ENCODE measurements around the gene EPS8L2.
A peak's percentile ranks its signal among the peaks of the same experiment; 100 is the strongest.

Gene EPS8L2

DNA sequence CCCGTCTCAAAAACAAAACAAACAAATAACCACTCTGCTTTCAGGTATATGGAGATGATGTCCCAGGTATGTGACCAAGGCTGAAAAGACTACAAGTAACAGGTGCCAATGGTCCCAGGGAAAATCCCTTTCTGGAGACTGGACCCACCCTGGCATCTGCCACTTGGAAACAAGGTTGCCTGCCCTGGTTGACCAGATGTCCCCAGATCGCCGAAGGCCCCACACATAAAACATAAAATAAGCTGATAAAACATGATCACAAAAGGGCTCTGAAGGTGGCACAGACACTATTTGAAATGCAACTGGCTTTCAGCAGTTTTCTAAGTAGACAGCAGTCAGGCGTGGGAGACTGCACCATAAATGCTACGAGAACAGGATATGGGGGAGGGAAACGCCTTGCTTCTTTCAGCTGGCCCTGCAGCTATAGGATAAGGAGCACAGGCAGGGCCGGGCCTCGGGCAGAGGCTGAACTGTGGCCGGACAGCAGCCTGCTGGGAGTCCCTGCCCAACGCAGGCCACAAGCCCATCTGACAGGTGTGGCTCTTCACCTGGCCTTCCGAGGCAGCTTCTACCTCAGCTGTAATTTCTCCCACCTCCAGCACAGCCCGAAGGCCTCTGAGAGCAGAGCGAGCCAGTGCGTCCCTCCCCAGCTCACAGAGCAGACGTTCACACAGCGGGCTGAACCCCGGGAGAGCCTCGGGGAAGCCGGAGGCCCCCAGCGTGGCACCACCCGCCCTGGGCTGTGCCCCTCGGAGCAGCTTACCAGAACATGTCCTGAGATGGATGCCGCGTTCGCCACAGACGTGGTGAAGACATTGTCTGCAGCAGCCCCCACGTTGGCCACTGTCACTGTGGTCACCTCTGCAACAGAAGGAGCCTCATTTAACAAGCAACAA lies 15.0 kb upstream of the EPS8L2 start:
- no peak for DNase-seq

DNA sequence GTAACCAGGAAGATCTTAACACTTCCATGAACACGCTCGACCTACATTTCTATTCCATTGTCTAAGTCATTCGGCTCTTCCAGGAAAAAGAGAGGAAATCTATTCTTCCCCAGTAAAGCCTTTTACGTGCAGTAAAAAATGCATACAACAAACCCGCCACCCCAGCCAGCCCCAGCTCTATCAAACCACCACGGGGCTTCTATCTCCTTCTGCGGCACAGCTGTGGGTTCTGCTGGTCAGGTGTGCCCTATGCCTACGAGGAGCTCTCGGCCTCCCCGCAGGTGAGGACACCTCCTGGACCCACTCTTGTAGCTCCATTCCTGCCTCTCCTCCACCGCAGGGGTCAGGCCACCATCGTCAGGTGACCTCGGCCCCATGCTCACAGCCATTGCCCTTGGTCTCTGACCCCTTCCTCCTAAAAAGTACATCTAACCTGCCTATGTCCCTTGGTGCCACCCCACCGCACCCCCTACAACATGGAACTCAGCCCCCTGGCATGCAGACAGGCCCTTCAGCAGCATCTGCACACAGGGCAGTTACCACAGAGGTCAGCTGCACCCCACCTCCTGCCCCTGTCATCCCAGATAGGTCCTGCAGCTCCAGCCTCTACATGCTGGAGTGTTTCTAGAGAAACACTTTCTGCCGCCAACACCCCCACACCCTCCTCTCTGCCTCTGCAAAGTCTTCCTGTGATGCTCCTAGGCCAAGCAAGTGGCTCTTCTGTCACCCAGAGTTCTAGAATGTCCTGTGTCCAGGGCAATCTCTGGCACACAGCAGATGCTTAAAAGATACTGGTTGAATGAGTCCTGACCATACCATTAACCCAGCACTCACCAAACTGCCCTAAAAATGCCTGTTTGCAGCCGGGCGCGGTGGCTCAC lies 14.1 kb upstream of the EPS8L2 start:
- DNase-seq = no peak

DNA sequence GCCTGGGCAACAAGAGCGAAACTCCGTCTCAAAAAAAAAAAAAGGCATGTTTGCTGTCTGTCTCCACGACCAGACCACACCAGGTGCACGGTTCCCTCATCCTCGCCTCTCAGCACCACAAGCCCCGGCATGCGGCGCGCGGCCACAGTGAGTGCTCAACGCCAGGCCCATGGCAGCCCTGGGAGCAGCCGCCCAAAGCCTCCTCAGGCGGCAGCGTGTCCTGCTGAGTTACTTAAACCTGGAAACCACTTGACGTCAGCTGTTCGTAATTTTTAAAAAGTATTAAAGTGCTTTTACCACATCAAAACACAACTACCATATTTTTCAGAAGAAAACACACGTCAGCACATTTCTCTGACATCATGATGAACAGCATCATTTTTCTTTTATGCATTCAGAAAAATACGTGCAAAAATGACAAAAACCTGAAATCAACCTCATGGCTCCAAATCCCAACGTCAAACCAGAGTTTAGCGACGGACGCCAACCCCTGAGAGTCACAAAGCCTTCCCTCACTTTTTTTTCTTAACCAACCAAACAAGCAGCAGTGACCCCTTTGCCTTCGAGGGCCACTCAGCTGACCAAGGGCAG lies 13.1 kb upstream of the EPS8L2 start:
- DNase-seq = peak; percentile 83

DNA sequence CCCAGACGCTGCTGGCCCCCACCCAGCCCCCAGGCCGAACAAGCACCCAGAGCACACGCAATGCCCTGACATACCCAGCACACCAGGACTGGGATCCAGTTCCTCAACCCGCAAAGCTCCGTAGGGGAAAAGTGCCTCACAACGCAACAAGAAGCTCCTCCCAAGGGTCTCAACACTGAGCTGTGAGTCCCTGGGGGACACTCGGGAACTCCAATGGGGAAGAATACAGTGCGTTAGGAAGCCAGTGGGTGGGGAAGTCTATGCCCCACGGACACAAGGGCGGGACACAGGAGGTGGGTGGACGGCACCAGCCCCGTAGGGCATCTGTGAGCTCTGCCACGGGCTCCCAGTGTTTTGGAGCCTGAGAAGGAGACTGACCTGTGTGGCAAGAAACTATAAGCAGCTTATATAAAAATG lies 12.6 kb upstream of the EPS8L2 start:
- DNase-seq = no peak

DNA sequence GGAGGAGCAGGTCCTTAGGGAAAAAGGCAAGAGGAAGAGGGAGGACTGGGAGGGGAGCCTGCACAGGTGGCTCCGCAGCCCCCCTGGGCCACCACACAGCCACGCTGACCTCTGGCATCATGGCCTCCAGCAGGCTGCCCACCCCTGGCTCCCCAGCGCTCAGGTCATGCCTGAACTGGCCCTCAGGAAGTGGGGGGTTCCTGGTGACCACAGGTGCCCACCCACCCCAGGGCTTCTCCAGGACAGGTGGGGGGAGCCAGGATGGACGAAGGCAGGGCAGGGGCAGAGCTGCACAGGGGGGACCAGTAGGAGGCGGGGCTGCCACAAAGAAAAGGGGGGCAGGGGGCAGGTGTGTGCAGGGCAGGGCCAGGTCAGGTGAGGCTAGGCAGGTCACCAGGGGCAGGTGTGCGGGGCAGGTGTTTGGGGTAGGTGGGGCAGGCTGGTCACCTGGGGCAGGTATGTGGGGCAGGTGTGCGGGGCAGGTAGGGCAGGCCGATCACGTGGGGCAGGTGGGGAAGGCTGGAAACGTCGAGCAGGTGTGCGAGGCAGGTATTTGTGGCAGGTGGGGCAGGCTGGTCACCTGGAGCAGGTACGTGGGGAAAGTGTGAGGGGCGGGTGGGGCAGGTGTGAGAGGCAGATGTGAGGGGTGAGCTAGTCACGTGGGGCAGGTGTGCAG lies 12.0 kb upstream of the EPS8L2 start:
- no peak for DNase-seq

DNA sequence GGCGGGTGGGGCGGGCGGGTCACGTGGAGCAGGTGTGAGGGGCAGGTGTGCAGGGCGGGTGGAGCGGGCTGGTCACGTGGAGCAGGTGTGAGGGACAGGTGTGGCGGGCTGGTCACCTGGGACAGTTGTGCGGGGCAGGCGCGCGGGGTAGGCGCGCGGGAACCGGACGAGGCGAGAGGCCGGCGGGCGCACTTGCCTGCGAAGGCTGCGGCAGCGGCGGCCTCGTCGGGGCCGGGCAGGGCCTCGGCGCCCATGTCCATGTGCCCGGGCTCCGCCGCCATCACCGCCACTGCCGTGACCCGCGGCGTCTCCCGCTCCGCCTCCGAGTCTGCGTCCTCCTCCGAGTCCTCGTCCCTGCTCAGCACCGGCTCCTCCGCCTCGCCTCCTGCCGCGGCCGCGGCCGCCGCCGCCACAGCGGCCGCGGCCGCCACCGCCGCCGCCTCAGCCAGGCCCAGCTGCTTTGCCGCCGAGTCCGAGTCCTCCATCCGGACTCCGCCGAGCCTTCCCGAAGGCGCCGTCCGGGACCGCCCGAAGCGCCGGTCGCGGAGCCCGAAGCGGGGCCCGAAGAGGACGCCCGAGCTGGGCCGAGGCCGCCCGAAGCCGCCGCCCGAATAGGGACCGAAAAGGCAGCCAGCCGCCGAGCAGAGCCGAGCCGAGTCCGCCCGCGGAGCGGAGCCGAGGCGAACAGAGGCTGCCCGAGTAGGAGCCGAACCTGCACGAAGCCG lies 11.3 kb upstream of the EPS8L2 start, which contains the start of gene DEAF1:
DEAF1 (minus strand) TSS at position 660 of the 725 bp plus-strand sequence; CDS start at position 485, 175 bp downstream.
- peak; percentile 98 for DNase-seq

DNA sequence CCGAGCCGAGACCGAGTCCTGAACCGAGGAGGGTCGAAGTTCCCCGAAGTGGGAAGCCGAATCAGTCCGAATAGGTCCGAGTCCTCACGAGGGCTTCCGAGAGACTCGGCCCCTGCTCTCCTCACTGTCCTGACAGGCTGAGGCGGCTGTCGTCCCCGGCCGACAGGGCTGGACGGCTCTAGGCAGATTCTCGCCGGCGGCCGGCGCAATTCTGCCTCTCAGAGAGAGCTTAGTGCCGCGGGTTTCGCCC lies 10.8 kb upstream of the EPS8L2 start:
- DNase-seq = no peak

DNA sequence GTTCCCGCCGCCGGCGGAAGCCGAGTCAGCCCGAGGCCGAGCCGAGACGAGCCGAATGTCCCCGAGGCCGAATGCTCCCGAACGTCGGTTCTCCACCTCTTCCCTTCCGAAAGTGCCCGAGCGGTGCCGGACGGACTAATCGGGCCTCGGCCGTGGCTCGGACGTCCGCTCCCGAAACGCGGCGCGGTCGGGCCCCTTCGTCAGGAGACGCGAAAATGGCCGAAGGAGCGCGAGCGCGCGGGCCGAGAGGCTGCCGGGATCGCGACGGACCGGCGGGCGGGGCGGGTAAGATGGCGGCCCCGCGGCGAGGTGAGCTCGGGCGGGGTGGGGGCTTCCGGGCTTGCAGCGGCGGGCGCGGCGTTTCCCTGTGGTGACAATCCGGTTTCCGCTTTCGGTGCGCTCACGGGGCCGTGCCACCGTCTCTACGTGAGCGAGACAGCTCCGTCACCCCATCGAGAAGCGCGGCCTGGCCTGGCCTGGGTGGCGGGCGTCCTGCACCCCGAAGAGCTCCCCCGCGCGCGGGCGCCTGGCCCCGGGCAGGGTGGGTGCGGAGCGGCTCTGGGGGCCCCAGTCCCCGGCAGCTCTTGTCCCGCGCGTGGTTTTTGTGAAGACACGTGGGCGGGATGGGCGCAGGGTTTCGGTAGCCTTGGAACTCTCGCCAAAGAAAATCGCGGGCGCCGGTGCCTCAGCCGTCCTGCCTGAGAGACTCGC lies 10.3 kb upstream of the EPS8L2 start, which contains the start of gene TMEM80:
TMEM80 (plus strand) TSS at position 279 of the 711 bp plus-strand sequence; CDS start at position 291, 12 bp downstream.
- peak; percentile 98 for DNase-seq

DNA sequence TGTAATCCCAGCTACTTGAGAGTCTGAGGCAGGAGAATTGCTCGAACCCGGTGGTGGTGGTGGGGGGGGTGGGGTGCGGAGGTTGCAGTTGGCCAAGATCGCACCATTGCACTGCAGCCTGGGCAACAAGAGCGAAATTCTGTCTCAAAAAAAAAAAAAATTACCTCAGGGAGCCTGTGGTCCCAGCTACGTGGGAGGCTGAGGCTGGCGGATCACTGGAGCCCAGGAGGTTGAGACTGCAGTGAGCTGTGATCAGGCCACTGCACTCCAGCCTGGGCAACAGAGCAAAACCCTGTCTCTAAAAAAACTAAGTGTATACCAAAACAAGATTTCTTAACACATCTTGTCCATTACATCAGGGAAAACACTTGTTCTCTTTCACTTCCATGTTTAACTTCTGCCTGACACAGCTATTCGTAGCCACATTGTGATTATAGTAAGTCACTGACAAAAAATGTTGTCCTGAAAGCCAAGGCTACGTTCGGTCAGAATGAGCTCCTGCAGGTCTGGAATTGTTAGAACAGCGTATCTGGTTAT lies 9.0 kb upstream of the EPS8L2 start:
- peak; percentile 25 for DNase-seq

DNA sequence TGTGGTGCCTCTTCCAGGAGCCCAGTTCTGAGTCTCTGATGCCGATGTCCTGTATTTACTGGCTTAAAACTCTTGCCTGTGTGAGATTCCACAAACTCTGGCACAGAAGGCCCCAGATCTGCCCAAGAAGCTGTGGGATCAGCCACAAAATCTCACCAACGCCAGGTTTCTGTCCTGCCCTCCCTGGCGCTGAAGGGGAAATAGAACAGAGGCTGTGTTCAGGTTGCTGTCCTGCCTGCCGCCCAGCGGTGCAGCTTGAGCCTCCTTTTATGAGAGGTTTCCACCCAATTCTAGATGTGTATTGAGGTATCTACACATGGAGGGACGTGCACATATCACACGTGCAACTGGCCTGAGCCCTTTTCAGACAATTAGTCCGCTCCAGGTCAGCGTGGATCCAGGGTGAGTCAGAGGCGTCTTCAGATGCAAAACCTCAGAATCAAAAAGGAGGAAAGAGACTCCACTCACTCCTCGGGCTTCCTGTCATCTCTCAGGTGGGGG lies 8.2 kb upstream of the EPS8L2 start:
- no peak for DNase-seq

DNA sequence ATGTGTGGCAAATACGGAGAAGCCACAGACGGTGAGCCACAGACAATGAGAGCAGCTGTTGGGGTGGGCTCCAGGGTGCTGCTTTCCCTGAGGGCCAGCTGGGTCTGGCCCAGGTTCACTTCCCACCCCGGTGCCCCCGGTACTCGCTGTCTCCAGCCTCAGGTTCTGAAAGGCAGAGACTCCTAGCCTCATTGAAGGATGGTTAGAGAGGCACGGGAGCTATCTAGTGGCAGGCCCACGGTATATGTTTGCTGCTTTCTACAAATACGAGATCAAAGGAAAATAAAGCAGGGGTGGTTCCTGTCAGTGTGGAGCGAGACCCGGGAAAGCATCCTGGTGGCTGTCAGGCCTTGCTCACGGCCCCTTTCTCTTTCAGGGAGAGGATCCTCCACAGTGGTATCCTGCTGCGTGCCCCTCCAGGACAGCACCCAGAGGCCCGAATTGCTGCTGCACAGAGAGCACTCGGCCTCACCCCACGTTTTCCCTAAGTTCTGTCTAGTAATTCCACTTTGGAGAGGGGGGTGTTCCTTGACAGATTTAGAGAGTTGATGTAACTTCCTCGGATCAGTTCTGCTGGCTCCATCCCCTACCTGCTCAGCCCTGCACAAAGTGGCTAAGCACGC lies 7.4 kb upstream of the EPS8L2 start:
- no peak for DNase-seq

DNA sequence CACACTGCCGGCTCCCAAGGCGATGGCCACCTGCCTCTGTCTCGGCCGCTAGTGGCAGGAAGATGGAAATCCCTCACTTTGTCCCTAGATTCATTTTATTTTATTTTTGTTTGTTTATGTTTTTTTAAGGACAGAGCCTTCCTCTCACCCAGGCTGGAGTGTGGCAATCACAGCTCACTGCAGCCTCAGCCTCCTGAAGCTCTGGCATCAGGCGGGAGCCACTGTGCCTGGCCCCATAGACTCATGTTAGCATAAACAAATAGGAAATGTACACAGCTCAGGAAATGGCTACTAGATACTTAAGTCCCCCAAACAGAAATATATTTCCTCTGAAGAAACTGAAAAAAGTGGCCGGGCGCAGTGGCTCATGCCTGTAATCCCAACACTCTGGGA lies 6.9 kb upstream of the EPS8L2 start:
- no peak for DNase-seq

DNA sequence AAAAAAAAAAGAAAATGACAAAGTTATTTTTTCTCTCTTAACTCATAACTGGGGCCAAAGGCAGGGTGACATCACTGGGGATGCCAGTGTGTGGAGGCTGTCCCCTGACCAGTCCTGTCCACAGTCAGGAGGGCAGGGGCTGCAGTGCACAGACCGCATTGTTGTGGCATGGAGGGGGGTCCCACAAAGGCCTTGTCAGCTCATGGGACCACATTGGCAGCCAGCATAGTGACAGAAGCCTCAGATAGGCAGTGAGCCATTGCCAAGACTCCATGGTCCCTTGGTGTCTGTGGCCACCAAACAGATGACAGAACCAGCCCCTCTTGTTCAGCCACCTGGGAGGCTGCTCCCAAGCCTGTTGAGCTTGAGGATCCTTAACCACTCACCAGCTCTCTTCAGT lies 6.3 kb upstream of the EPS8L2 start:
- no peak for DNase-seq

DNA sequence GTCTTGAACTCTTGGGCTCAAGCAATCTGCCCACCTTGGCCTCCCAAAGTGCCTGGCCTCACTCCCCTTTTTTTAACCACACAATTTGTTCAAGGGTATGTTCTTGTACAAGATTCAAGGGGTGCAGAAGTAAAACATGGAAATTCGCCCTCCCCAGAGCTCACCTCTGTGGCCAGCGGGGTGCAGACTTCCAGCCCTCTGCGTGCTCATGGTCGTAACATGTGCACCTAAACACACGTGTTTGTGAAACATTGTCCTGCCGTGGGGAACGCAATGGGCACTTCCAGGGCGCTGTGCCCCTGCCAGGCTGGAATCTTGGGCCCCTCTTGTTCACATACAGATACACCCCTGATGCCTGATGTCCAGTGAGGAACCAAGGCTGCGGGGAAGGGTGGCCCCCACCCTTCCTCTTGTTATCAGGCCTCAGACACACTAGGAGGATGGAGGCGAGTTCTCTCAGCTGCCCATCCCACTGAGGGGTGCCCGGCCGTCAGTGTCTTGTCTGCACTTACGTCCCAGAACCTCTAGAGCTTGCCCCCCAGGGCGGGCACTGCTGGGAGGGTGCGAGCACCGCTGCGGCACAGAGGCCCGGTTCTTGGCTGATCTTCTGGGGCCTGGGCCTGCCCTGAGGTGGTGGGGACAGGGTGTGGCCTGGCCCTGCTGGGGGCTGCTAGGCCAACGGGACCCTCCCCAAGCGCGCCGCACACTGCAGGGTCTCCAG lies 4.1 kb upstream of the EPS8L2 start:
- no peak for DNase-seq

DNA sequence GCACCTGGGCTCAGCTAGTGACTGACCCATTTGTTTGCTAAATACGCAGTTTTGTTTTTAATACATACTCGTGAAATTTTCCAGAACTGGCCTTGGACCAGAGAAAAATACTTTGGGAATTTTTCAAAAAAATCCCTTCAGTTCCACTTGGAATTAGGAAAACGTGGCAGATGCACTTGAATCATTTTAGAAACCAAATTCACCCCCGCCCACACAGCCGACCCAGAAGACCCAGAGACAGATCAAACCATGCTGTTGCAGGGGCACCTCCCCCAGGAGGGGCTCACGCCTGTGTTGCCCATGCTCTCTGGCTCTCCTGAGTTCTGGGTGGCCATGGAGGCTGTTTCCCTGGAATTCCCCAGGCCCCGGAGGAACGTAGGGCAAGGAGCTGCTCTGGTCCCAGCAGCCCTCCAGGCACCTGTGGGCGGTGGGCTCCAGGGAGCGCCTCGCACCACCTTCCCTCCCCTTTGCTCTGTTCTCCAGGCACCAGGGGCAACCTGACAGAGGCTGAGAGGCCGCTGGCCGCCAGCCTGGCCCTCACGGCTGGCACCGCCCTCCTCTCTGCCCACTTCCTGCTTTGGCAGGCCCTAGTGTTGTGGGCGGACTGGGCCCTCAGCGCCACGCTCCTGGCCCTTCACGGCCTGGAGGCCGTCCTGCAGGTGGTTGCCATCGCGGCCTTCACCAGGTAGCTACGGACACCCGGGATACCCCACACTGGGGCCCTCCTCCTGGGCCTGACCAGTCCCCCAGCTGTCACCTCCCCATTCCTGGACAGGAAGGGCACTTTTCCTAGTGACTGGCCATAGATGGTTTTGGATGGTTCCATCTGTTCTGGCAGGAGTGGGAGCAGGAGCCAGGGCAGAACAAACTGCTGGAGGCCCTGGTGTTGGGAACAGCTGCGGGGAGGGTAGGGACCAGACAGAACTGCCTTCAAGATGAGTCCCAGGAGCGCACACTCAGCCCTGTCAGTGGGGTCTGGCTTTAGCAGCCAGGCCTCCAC lies 3.3 kb upstream of the EPS8L2 start:
- no peak for DNase-seq

DNA sequence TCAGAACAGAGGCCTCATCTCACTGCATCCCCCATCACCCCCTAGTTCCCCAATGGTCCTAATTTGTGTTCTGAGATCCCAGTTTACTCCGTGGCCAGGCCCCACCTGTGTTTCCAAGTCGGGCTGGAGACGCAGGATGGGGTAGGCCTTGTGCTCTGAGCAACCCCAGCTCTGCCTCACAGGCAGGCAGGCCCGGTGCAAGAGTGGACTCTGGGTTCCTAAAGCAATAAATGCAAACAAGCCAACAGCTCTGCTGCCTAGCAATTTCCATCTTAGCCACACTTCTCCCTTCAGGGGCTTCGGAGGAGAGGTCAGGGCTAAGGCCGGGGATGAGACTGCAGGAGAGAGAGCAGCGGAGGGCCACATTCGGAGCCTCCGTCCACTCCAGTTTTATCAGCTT lies 2.5 kb upstream of the EPS8L2 start:
- DNase-seq = no peak

DNA sequence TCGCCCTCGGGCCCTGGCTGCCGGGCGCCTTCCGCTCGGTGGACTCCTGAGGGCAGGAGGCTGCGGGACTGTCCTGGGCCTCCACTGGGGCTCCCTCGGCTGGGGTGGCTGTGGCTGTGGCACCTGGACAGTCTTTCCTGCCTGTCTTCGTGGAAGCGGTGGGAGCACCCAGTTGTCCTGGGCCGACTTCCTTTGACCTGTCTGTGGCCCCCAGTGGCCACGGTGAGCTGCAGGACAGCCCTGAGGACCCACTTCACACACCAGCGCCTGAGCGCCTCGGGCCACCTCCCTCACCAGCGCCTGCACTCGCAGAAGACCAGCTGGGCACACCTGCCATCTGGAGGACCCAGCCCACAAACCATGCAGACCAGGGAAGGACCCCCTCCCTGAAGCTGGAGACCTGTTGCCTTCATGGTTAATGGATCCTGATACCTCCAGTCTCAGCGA lies 1.8 kb upstream of the EPS8L2 start:
- no peak for DNase-seq

All from CD4-positive, alpha-beta T cell treated with Interferon gamma for 1 hour (primary cell).